H9 (cell line): ENCODE measurements around the gene HDAC5. TPM values are rescaled to one million over a fixed set of nuclear protein-coding genes. Genes with fewer than 3 reads are reported as not detected.

ENCODE experiments used
- DNase-seq: peaks from one replicate; pipeline ENCODE4 v3.0.0-alpha.2; 2017
- H2AFZ ChIP-seq: one replicate; pipeline ENCODE4 v1.6.1; 2013; ENCODE audit warnings: mild to moderate bottlenecking, low read length, control low read depth, moderate library complexity
- H2AK5ac ChIP-seq: 2 replicates; pipeline ENCODE4 v1.6.1; 2013; ENCODE audit warnings: low read length, control low read depth, mixed read lengths; ENCODE audit not compliant: insufficient read length
- H2BK120ac ChIP-seq: one replicate; pipeline ENCODE4 v1.6.1; 2013; ENCODE audit warnings: low read depth, mild to moderate bottlenecking, low read length, control low read depth, inconsistent platforms; ENCODE audit not compliant: poor library complexity, severe bottlenecking
- H2BK12ac ChIP-seq: 2 replicates; pipeline ENCODE4 v1.6.1; 2013; ENCODE audit warnings: low read length, control low read depth, mixed read lengths, low read depth; ENCODE audit not compliant: insufficient read length
- H2BK15ac ChIP-seq: 2 replicates; pipeline ENCODE4 v1.6.1; 2013; ENCODE audit warnings: low read depth, low read length, control low read depth
- H2BK20ac ChIP-seq: one replicate; pipeline ENCODE4 v1.6.1; 2013; ENCODE audit warnings: low read depth, mild to moderate bottlenecking, low read length, control low read depth, inconsistent platforms; ENCODE audit not compliant: poor library complexity, severe bottlenecking
- H2BK5ac ChIP-seq: 2 replicates; pipeline ENCODE4 v1.6.1; 2013; ENCODE audit warnings: low read length, control low read depth, mixed read lengths; ENCODE audit not compliant: insufficient read length
- H3K14ac ChIP-seq: 2 replicates; pipeline ENCODE4 v1.6.1; 2013; ENCODE audit warnings: low read length, control low read depth; ENCODE audit not compliant: insufficient read depth
- H3K18ac ChIP-seq: 2 replicates; pipeline ENCODE4 v1.6.1; 2013; ENCODE audit warnings: low read depth, mild to moderate bottlenecking, mixed read lengths, low read length, control low read depth; ENCODE audit not compliant: insufficient read length
- H3K23ac ChIP-seq: 2 replicates; pipeline ENCODE4 v1.6.1; 2013; ENCODE audit warnings: low read length, control low read depth, mixed read lengths, low read depth; ENCODE audit not compliant: insufficient read length
- H3K23me2 ChIP-seq: 2 replicates; pipeline ENCODE4 v1.6.1; 2013; ENCODE audit warnings: low read depth, mild to moderate bottlenecking, mixed read lengths, low read length, control low read depth; ENCODE audit not compliant: insufficient read length, poor library complexity, severe bottlenecking
- H3K27ac ChIP-seq: 2 replicates; pipeline ENCODE4 v1.5.1; 2013; ENCODE audit warnings: low read length, control low read depth, mixed read lengths, low read depth; ENCODE audit not compliant: insufficient read length
- H3K27me3 ChIP-seq: 2 replicates; pipeline ENCODE4 v1.6.1; 2013; ENCODE audit warnings: low read length, control low read depth, inconsistent platforms; ENCODE audit not compliant: insufficient read depth
- H3K4ac ChIP-seq: 2 replicates; pipeline ENCODE4 v1.6.1; 2013; ENCODE audit warnings: low read depth, mild to moderate bottlenecking, control low read depth, inconsistent platforms, low read length, moderate library complexity
- H3K4me1 ChIP-seq: 2 replicates; pipeline ENCODE4 v1.6.1; 2013; ENCODE audit warnings: low read length, control low read depth, inconsistent platforms; ENCODE audit not compliant: insufficient read depth
- H3K4me2 ChIP-seq: 2 replicates; pipeline ENCODE4 v1.6.1; 2013; ENCODE audit warnings: low read length, control low read depth, mixed read lengths; ENCODE audit not compliant: insufficient read length, insufficient read depth
- H3K56ac ChIP-seq: 2 replicates; pipeline ENCODE4 v1.6.1; 2013; ENCODE audit warnings: low read depth, mild to moderate bottlenecking, mixed read lengths, low read length, control low read depth; ENCODE audit not compliant: insufficient read length
- H3K79me1 ChIP-seq: 2 replicates; pipeline ENCODE4 v1.6.1; 2013; ENCODE audit warnings: low read depth, mild to moderate bottlenecking, moderate library complexity, low read length, control low read depth, inconsistent platforms; ENCODE audit not compliant: insufficient read depth, poor library complexity, severe bottlenecking
- H3K79me2 ChIP-seq: 2 replicates; pipeline ENCODE4 v1.6.1; 2013; ENCODE audit warnings: low read length, control low read depth, inconsistent platforms; ENCODE audit not compliant: insufficient read depth
- H3K9ac ChIP-seq: 2 replicates; pipeline ENCODE4 v1.6.1; 2013; ENCODE audit warnings: low read length, control low read depth, mixed read lengths; ENCODE audit not compliant: insufficient read length; ENCODE audit errors: extremely low read depth
- H3K9me3 ChIP-seq: one replicate; pipeline ENCODE4 v1.6.1; 2013; ENCODE audit warnings: low read depth, low read length, inconsistent platforms; ENCODE audit not compliant: control insufficient read depth
- H3T11ph ChIP-seq: one replicate; pipeline ENCODE4 v1.6.1; 2013; ENCODE audit warnings: mild to moderate bottlenecking, low read length, control low read depth, inconsistent platforms
- H4K20me1 ChIP-seq: one replicate; pipeline ENCODE4 v1.6.1; 2013; ENCODE audit not compliant: control insufficient read depth, insufficient read length, insufficient read depth
- H4K5ac ChIP-seq: 2 replicates; pipeline ENCODE4 v1.6.1; 2013; ENCODE audit warnings: low read depth, mild to moderate bottlenecking, mixed read lengths, low read length, control low read depth; ENCODE audit not compliant: insufficient read length
- H4K8ac ChIP-seq: replicated peaks from 2 replicates; pipeline ENCODE4 v1.6.1; 2013; ENCODE audit warnings: low read length, control low read depth, mixed read lengths, low read depth; ENCODE audit not compliant: insufficient read length
- H4K91ac ChIP-seq: 2 replicates; pipeline ENCODE4 v1.6.1; 2013; ENCODE audit warnings: low read depth, mild to moderate bottlenecking, moderate library complexity, mixed read lengths, low read length, control low read depth; ENCODE audit not compliant: insufficient read length
- H3K27ac Mint-ChIP-seq, 3 experiments: 2 replicates in 2 of 3; 3 replicates in 1 of 3; pipeline ENCODE4 v1.8.0; 2020 to 2021; ENCODE audit warnings: mixed read lengths in 3 of 3, mild to moderate bottlenecking in 1 of 3, moderate library complexity in 1 of 3
- H3K27me3 Mint-ChIP-seq: 2 replicates; pipeline ENCODE4 v1.8.0; 2021; ENCODE audit warnings: low read depth, mild to moderate bottlenecking, moderate library complexity, mixed read lengths
- H3K36me3 Mint-ChIP-seq, 3 experiments: 2 replicates in 2 of 3; 3 replicates in 1 of 3; pipeline ENCODE4 v1.8.0; 2020 to 2021; ENCODE audit warnings: low read depth in 3 of 3, mixed read lengths in 3 of 3; ENCODE audit not compliant: insufficient read depth in 1 of 3
- H3K4me1 Mint-ChIP-seq, 2 experiments: 2 replicates each; pipeline ENCODE4 v1.8.0; 2020; ENCODE audit warnings: mixed read lengths in 2 of 2
- H3K4me3 Mint-ChIP-seq, 2 experiments: 2 replicates in 1 of 2; 3 replicates in 1 of 2; pipeline ENCODE4 v1.8.0; 2020 to 2021; ENCODE audit warnings: mild to moderate bottlenecking in 2 of 2, mixed read lengths in 2 of 2, moderate library complexity in 1 of 2
- H3K9me3 Mint-ChIP-seq, 2 experiments: 2 replicates in 1 of 2; 3 replicates in 1 of 2; pipeline ENCODE4 v1.8.0; 2020; ENCODE audit warnings: mild to moderate bottlenecking in 2 of 2, mixed read lengths in 2 of 2, moderate library complexity in 1 of 2
- WGBS: extraction: QIAGEN DNeasy Blood & Tissue Kit; methylation state at CpG from one replicate; pipeline ENCODE4 v1.1.7; 2013; ENCODE audit warnings: missing lambda C conversion rate, low lambda C conversion rate, mixed read lengths; ENCODE audit not compliant: insufficient read length; ENCODE audit errors: extremely low coverage; 5-methylcytosine and 5-hydroxymethylcytosine counted together
- total RNA-seq: library from RNA; stranded (reverse); gene quantifications from 2 replicates; pipeline ENCODE4 v1.2.1, GENCODE V29; 2021
- TF ChIP-seq, protein P1 (sequence below): fragments of 200-600 bp; sonication (generic); conservative IDR thresholded peaks from 3 replicates; pipeline ENCODE4 v1.8.0; 2021; ENCODE audit warnings: antibody characterized with exemption, mild to moderate bottlenecking

HDAC5 gene
- total RNA-seq, 1 experiment from 2014 or later = 39.5 TPM

DNA sequence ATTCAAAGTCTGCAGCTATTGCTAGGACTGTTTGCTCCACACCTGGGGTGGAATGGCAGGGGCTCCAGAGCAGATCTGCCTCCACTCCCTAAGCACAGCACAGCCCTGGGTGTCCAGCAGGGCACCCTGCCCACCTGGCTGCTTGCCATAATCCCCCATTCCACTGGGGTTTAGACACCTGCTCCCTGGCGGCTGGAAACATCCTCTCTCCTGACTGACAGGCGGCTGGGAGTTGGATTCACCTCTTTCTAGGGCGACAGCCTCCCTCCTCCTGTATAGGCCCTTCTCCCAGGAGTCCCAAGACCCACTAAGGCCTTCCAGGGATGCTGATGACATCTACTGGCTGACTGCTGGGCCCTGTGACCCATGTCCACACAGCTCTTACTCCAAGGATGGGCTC lies 18.0 kb downstream of the HDAC5 start:
- Histone ChIP-seq H3K9ac (no peak overlapping the region), H3K4ac (no peak overlapping the region), H2BK12ac (no peak overlapping the region), H3K27me3 (no peaks in the 10 kb centered on the region), H3K4me2 (no peak overlapping the region), H2BK120ac (no peak overlapping the region), H2AK5ac (no peak overlapping the region), H3K9me3 (no peaks in the 10 kb centered on the region), H3K23me2 (no peaks in the 10 kb centered on the region), H3T11ph (no peak overlapping the region), H3K23ac (no peak overlapping the region), H3K27ac (no peak overlapping the region), H3K56ac (no peak overlapping the region), H4K20me1 (no peaks in the 10 kb centered on the region), H2BK5ac (no peak overlapping the region), H2BK20ac (no peak overlapping the region), H2AFZ (no peak overlapping the region), H3K79me2 (no peaks in the 10 kb centered on the region), H4K5ac (no peak overlapping the region), H2BK15ac (no peak overlapping the region), H3K79me1 (no peaks in the 10 kb centered on the region), H3K4me1 (peaks cover 5% of the 10 kb centered on the region; the same call in 1 of the 2 replicates), H3K18ac (no peak overlapping the region), H4K8ac (no peak overlapping the region), H4K91ac (no peak overlapping the region), H3K14ac (no peak overlapping the region)
- Mint-ChIP-seq H3K27me3 (no peaks in the 10 kb centered on the region; the same call in 1 of the 2 replicates), H3K36me3 (peaks cover 0 to 12% (median 8%) of the 10 kb centered on the region in 3 experiments; a peak in 3 of 7 replicates), H3K9me3 (no peaks in the 10 kb centered on the region), H3K27ac (no peak overlapping the region), H3K4me3 (no peak overlapping the region), H3K4me1 (peaks cover 24 to 29% of the 10 kb centered on the region in 2 experiments)
- no CpG with 5 or more reads among the region's 3 CpGs for WGBS
- TF ChIP-seq, protein P1, sequence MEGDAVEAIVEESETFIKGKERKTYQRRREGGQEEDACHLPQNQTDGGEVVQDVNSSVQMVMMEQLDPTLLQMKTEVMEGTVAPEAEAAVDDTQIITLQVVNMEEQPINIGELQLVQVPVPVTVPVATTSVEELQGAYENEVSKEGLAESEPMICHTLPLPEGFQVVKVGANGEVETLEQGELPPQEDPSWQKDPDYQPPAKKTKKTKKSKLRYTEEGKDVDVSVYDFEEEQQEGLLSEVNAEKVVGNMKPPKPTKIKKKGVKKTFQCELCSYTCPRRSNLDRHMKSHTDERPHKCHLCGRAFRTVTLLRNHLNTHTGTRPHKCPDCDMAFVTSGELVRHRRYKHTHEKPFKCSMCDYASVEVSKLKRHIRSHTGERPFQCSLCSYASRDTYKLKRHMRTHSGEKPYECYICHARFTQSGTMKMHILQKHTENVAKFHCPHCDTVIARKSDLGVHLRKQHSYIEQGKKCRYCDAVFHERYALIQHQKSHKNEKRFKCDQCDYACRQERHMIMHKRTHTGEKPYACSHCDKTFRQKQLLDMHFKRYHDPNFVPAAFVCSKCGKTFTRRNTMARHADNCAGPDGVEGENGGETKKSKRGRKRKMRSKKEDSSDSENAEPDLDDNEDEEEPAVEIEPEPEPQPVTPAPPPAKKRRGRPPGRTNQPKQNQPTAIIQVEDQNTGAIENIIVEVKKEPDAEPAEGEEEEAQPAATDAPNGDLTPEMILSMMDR = peak; percentile 26; the same call in 2 of the 3 replicates
- no peak for DNase-seq
